Urinary bladder (tissue), 4 donors: ENCODE measurements around the gene RB1. TPM values are rescaled to one million over a fixed set of nuclear protein-coding genes. Genes with fewer than 3 reads are reported as not detected.

Experiments
- DNase-seq: peaks from one replicate; pipeline ENCODE4 v3.0.0-alpha.2; 2015; ENCODE audit errors: extremely low spot score
- H3K27ac ChIP-seq: one replicate; pipeline ENCODE4 v1.5.1; 2013; ENCODE audit warnings: low read depth, mild to moderate bottlenecking, moderate library complexity
- H3K36me3 ChIP-seq: one replicate; pipeline ENCODE4 v1.6.1; 2013; ENCODE audit warnings: mild to moderate bottlenecking, moderate library complexity; ENCODE audit not compliant: insufficient read depth
- H3K4me1 ChIP-seq: one replicate; pipeline ENCODE4 v1.6.1; 2013; ENCODE audit warnings: mild to moderate bottlenecking, moderate library complexity; ENCODE audit not compliant: insufficient read depth
- H3K4me3 ChIP-seq: one replicate; pipeline ENCODE4 v1.5.1; 2013; ENCODE audit warnings: low read depth, low read length
- WGBS: extraction: QIAGEN DNeasy Blood & Tissue Kit; methylation state at CpG from one replicate; pipeline ENCODE4 v1.1.7; 2013; 5-methylcytosine and 5-hydroxymethylcytosine counted together
- polyA plus RNA-seq: library from polyadenylated mRNA; stranded (reverse); fragments of 200-250 nt; gene quantifications from one replicate; pipeline ENCODE4 v1.2.3, GENCODE V29; 2013
- total RNA-seq: library from RNA; depleted of rRNA; stranded (reverse); fragments of >200 nt; gene quantifications from one replicate; pipeline ENCODE4 v1.2.3, GENCODE V29; 2014
- donor health status: healthy with polysubstance abuse.
- donor health status: healthy.

Gene RB1
- total and polyA plus RNA-seq, 2 donors = 19.7 to 81.6 TPM

DNA sequence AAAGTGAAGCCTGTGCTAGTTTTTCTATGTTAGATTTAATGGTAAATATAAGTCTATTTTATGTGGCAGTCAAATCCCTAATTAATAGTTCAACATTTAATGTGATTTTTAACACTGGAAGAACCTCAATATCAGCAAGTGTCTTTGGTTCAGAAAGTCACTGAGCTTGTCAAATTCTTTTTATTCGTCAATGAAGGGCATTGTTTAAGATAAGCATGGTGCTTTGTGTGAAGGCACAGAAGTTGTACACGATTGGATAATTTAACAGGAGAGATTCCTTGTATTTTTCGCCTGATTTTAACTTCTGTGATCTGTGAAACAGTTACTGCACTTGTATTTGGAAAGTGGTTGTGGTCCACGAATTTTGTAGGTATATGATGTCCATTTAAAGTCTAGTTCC is 30.2 kb upstream of the RB1 start:
- H3K4me1 ChIP-seq = no peaks in the 10 kb centered on the region
- no peak for DNase-seq
- 87% methylated on average over 4 of the region's 4 CpGs for WGBS
- H3K4me3 ChIP-seq = no peak overlapping the region
- no peaks in the 10 kb centered on the region for H3K36me3 ChIP-seq
- H3K27ac ChIP-seq = no peak overlapping the region

- H3K4me1 ChIP-seq = no peaks in the 10 kb centered on the region
- no peak overlapping the region for H3K4me3 ChIP-seq
- H3K27ac ChIP-seq = no peak overlapping the region
- WGBS = 88% methylated on average over 4 of the region's 4 CpGs
- no peak for DNase-seq
- H3K36me3 ChIP-seq = no peaks in the 10 kb centered on the region
These were observed 28.0 kb upstream of the RB1 start for GRCh38 chr13:48275507-48275906.

GRCh38 chr13:48278806-48279205 is 24.7 kb upstream of the RB1 start:
- H3K27ac ChIP-seq = no peak overlapping the region
- H3K36me3 ChIP-seq = no peaks in the 10 kb centered on the region
- 33% methylated on average over 2 of the region's 2 CpGs for WGBS
- no peak overlapping the region for H3K4me3 ChIP-seq
- DNase-seq = no peak
- no peaks in the 10 kb centered on the region for H3K4me1 ChIP-seq

DNA sequence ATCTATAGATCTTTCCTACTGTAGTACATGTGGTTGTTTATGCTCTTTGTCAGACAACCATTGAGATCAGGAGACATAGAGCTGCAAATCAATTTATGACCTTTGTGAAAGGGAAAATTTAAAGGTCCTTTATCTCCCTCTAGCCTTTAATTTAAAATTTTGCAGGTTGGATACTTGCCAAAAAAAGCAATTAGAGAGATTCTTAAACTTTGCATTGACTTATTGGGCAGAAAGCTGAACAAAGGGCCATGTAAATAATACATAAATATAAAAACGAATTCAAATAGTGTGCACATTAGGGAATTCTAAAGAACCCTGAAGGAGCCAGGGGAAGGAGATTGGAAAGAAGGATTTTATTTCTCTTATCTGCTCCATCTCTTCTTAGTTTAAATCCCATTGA is 22.0 kb upstream of the RB1 start:
- Histone ChIP-seq H3K27ac (no peak overlapping the region), H3K36me3 (no peaks in the 10 kb centered on the region), H3K4me1 (no peaks in the 10 kb centered on the region), H3K4me3 (no peak overlapping the region)
- WGBS = 54% methylated on average over 1 of the region's 1 CpG
- no peak for DNase-seq

GRCh38 chr13:48291730-48292129 is 11.8 kb upstream of the RB1 start:
- DNase-seq = no peak
- WGBS = 42% methylated on average over 2 of the region's 2 CpGs
- Histone ChIP-seq H3K27ac (no peak overlapping the region), H3K4me1 (no peaks in the 10 kb centered on the region), H3K4me3 (no peak overlapping the region), H3K36me3 (no peaks in the 10 kb centered on the region)

GRCh38 chr13:48292650-48293049 is 10.9 kb upstream of the RB1 start:
- no peak for DNase-seq
- Histone ChIP-seq H3K4me3 (no peak overlapping the region), H3K36me3 (no peaks in the 10 kb centered on the region), H3K4me1 (no peaks in the 10 kb centered on the region), H3K27ac (no peak overlapping the region)
- 63% methylated on average over 4 of the region's 4 CpGs for WGBS

DNA sequence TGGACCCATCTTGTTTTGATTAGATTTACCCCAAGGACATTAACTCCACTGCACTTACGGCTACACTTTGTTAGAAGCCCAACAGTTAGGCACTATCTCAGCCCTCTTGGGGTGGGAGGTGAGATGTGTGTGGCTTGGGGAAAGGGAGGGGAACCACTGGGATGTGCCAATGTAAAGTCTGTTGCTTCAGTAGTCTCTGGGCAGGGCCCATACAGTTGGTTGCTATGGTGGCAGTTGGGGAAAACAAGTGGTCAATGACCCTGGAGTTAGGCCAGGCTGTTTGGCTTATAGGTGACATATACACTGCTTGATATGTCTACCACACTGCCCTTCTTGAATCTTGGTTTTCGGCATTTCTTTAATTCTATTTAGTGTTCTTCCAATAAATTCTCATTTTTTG is 8.9 kb upstream of the RB1 start:
- H3K4me3 ChIP-seq = no peak overlapping the region
- H3K36me3 ChIP-seq = no peaks in the 10 kb centered on the region
- WGBS = 87% methylated on average over 2 of the region's 2 CpGs
- H3K4me1 ChIP-seq = no peaks in the 10 kb centered on the region
- H3K27ac ChIP-seq = no peak overlapping the region
- DNase-seq = no peak

- DNase-seq = no peak
- Histone ChIP-seq H3K27ac (no peak overlapping the region), H3K36me3 (no peaks in the 10 kb centered on the region), H3K4me3 (no peak overlapping the region), H3K4me1 (no peaks in the 10 kb centered on the region)
- WGBS = 90% methylated on average over 1 of the region's 1 CpG
These were observed 8.3 kb upstream of the RB1 start for GRCh38 chr13:48295271-48295670.

DNA sequence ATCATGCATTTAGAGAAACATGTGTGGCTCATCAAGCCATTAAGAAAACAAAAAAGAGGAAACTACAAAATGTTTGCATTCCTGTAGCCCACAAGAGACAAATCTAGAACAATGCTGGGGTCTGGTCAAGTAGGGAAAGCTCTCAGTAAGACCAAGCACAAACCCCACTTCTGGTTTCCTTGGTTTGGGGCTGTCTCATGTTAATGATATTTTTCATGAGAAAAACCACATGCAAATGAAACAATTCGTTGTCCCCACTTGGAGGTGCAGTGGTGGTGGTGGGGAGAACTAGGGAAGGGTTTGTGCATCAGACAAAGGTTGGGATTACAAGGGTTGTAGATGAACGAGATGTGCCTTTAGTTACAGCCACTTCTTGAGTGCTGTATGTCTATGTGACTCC is 7.0 kb upstream of the RB1 start:
- Histone ChIP-seq H3K27ac (no peak overlapping the region), H3K36me3 (no peaks in the 10 kb centered on the region), H3K4me1 (no peaks in the 10 kb centered on the region), H3K4me3 (no peak overlapping the region)
- no peak for DNase-seq
- 69% methylated on average over 2 of the region's 2 CpGs for WGBS

DNA sequence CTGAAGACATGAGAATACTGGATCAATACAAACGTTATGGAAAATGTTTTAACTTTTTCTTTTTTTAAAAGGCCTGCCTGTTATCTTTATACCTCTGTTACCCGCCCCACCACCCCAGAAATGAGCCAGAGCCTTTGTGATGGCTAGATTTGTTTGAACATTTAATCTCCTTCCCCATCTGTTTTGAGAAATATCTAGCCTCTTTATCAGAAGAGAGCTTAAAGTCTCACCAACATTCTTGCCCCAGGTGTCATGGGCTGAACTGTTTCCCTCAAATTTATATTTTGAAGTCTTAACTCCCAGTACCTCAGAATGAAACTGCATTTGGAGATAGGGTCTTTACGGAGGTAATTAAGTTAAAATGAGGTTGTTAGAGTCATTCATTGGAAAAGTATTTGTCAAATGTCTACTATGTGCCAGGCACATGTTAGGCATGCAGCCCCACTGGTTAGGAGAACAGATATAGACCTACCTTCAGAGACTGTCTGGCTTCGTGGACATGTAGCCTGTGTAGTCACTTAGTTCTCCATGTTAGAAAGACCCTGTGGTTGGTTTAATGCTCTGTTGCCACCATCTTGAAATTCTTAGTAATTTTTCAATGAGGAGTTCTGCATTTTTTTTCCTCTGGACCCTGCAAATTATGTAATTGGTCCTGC is 6.3 kb upstream of the RB1 start:
- no peak overlapping the region for H3K27ac ChIP-seq
- no peak overlapping the region for H3K4me3 ChIP-seq
- H3K4me1 ChIP-seq = no peaks in the 10 kb centered on the region
- 50% methylated on average over 4 of the region's 4 CpGs for WGBS
- no peak for DNase-seq
- no peaks in the 10 kb centered on the region for H3K36me3 ChIP-seq

DNA sequence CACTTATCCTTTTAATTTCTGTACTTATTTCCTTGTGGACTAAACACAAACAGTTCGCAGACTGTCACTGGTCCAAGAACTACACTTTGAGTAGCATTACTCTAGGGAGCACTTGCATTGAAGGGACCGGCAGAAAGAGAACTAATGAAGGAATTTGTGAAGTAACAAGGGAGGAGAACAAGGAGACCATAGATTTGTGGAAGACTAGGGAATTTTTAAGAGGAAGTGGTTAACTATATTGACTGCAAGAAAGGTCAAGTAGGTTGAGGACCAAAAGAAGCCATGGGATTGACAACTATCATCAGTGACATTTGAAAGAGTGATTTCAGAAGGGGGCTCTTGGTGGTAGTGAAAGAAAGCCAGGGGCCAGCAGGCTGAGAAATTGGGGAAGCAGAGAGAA is 4.0 kb upstream of the RB1 start:
- WGBS = 90% methylated on average over 2 of the region's 2 CpGs
- H3K36me3 ChIP-seq = no peaks in the 10 kb centered on the region

DNA sequence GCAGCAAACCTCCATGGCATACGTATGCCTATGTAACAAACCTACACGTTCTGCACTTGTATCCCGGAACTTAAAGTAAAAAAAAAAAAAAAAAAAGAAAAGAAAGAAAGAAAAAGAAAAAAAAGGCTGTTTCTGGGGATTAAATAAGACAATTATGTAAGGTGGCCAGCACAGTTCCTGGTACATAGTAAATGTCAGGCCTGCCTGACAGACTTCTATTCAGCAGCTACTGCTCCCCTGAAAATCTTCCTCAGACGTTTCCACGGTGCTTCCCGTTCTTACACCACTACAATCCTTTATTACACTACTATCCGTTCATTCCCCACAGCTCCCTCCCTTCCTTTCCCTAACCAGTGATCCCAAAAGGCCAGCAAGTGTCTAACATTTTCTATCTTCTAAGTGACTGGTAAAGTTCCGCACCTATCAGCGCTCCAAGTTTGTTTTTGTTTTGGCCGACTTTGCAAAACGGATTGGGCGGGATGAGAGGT is 636 bp upstream of the RB1 start:
- WGBS = 11% methylated on average over 12 of the region's 12 CpGs
- DNase-seq = no peak

More for the DNA sequence above, 4.0 kb upstream of the RB1 start:
- Histone ChIP-seq H3K4me3 (no peak overlapping the region), H3K27ac (no peak overlapping the region), H3K4me1 (no peaks in the 10 kb centered on the region)
- DNase-seq = no peak

GRCh38 chr13:48304143-48304876 is 759 bp downstream of the RB1 start:
- H3K36me3 ChIP-seq = no peaks in the 10 kb centered on the region
- no peaks in the 10 kb centered on the region for H3K4me1 ChIP-seq
- WGBS = under 1% methylated on average over 36 of the region's 36 CpGs
- peak overlapping the region; percentile 90 for H3K4me3 ChIP-seq
- H3K27ac ChIP-seq = peak overlapping the region; percentile 98
- DNase-seq = no peak

More for the DNA sequence above, 636 bp upstream of the RB1 start:
- H3K27ac ChIP-seq = peak overlapping the region; percentile 98
- H3K36me3 ChIP-seq = no peaks in the 10 kb centered on the region
- peak overlapping the region; percentile 90 for H3K4me3 ChIP-seq
- H3K4me1 ChIP-seq = no peaks in the 10 kb centered on the region

GRCh38 chr13:48311223-48311622 is 7.7 kb downstream of the RB1 start:
- Histone ChIP-seq H3K27ac (no peak overlapping the region), H3K36me3 (no peaks in the 10 kb centered on the region), H3K4me3 (no peak overlapping the region), H3K4me1 (no peaks in the 10 kb centered on the region)
- 96% methylated on average over 1 of the region's 1 CpG for WGBS
- no peak for DNase-seq
